ENCODE results near the gene PRR5L. TPM values are rescaled to one million over a fixed set of nuclear protein-coding genes. Genes with fewer than 3 reads are reported as not detected.

Gene PRR5L
- total RNA-seq, 4 donors from 2014 or later = 8.8 to 29.7 (median 9.4) TPM

- DNase-seq (ENCODE audit: low spot score in 2 of 2) = no peak
- WGBS, 2 donors = 85 to 89% methylated on average over 4 of the region's 4 CpGs
These were observed 13.7 kb downstream of the PRR5L start for GRCh38 chr11:36309779-36310178.

GRCh38 chr11:36311926-36312595 is 16.0 kb downstream of the PRR5L start:
- Histone ChIP-seq H3K4me3 (no peak overlapping the region), H3K27me3 (no peaks in the 10 kb centered on the region), H3K4me1 (no peaks in the 10 kb centered on the region), H3K27ac (no peak overlapping the region), H3K36me3 (no peaks in the 10 kb centered on the region), H3K9me3 (no peaks in the 10 kb centered on the region)
- DNase-seq (ENCODE audit: low spot score in 2 of 2) = no peak
- 90 to 97% methylated on average over 4 of the region's 4 CpGs for WGBS, 2 donors
- TF ChIP-seq CTCF (IDR thresholded peaks at IDR 0.05) (no peak), EP300 (IDR thresholded peaks at IDR 0.05) (no peak), POLR2A (IDR thresholded peaks at IDR 0.05) (no peak)

More at GRCh38 chr11:36309779-36310178, 13.7 kb downstream of the PRR5L start:
- Histone ChIP-seq H3K4me3 (no peak overlapping the region), H3K27ac (no peak overlapping the region), H3K36me3 (no peaks in the 10 kb centered on the region), H3K9me3 (no peaks in the 10 kb centered on the region), H3K4me1 (no peaks in the 10 kb centered on the region), H3K27me3 (no peaks in the 10 kb centered on the region)
- TF ChIP-seq CTCF (IDR thresholded peaks at IDR 0.05) (no peak), EP300 (IDR thresholded peaks at IDR 0.05) (no peak), POLR2A (IDR thresholded peaks at IDR 0.05) (no peak)

GRCh38 chr11:36312611-36313472 is 16.8 kb downstream of the PRR5L start:
- Histone ChIP-seq H3K27ac (no peak overlapping the region), H3K4me3 (no peak overlapping the region), H3K36me3 (no peaks in the 10 kb centered on the region), H3K9me3 (no peaks in the 10 kb centered on the region), H3K4me1 (no peaks in the 10 kb centered on the region), H3K27me3 (no peaks in the 10 kb centered on the region)
- no peak for DNase-seq (ENCODE audit: low spot score in 2 of 2)
- no peak for TF ChIP-seq POLR2A (IDR thresholded peaks at IDR 0.05)
- no peak for TF ChIP-seq CTCF (IDR thresholded peaks at IDR 0.05)
- no peak for TF ChIP-seq EP300 (IDR thresholded peaks at IDR 0.05)
- WGBS, 2 donors = 70 to 73% methylated on average over 6 of the region's 6 CpGs

GRCh38 chr11:36313750-36314433 is 17.8 kb downstream of the PRR5L start:
- WGBS, 2 donors = 58 to 61% methylated on average over 3 of the region's 3 CpGs
- DNase-seq (ENCODE audit: low spot score in 2 of 2) = no peak
- H3K4me3 ChIP-seq = no peak overlapping the region
- H3K36me3 ChIP-seq = no peaks in the 10 kb centered on the region
- no peak for TF ChIP-seq CTCF (IDR thresholded peaks at IDR 0.05)
- TF ChIP-seq POLR2A (IDR thresholded peaks at IDR 0.05) = no peak
- TF ChIP-seq EP300 (IDR thresholded peaks at IDR 0.05) = no peak
- H3K27ac ChIP-seq = no peak overlapping the region
- no peaks in the 10 kb centered on the region for H3K4me1 ChIP-seq
- H3K9me3 ChIP-seq = no peaks in the 10 kb centered on the region
- H3K27me3 ChIP-seq = no peaks in the 10 kb centered on the region

- H3K27ac ChIP-seq = no peak overlapping the region
- 28 to 31% methylated on average over 6 of the region's 6 CpGs for WGBS, 2 donors
- H3K36me3 ChIP-seq = no peaks in the 10 kb centered on the region
- TF ChIP-seq EP300 (IDR thresholded peaks at IDR 0.05) (no peak), POLR2A (IDR thresholded peaks at IDR 0.05) (no peak), CTCF (IDR thresholded peaks at IDR 0.05) (no peak)
- no peaks in the 10 kb centered on the region for H3K9me3 ChIP-seq
- H3K27me3 ChIP-seq = no peaks in the 10 kb centered on the region
- no peak for DNase-seq (ENCODE audit: low spot score in 2 of 2)
- H3K4me1 ChIP-seq = no peaks in the 10 kb centered on the region
- H3K4me3 ChIP-seq = no peak overlapping the region
These were observed 18.3 kb downstream of the PRR5L start for GRCh38 chr11:36314434-36314767.

Data from tibial nerve (tissue), 4 donors.